Sigmoid colon (tissue), 7 donors: Measurements from ENCODE around the gene NUP188. TPM values are rescaled to one million over a fixed set of nuclear protein-coding genes. Genes with fewer than 3 reads are reported as not detected.

Experiments used
- DNase-seq: peaks from one replicate; pipeline ENCODE4 v3.0.0-alpha.2; 2019
- H3K27ac ChIP-seq, 4 donors: fragments of 200-600 bp; sonication (generic); one replicate each; pipeline ENCODE4 v1.5.1; 2016 to 2019; ENCODE audit warnings: mild to moderate bottlenecking in 1 of 4
- H3K27me3 ChIP-seq, 3 donors: fragments of 200-600 bp; sonication (generic); one replicate each; pipeline ENCODE4 v1.5.1; 2019; ENCODE audit warnings: mild to moderate bottlenecking in 1 of 3
- H3K36me3 ChIP-seq, 4 donors: fragments of 200-600 bp; sonication (generic); one replicate each; pipeline ENCODE4 v1.5.1; 2016 to 2019
- H3K4me1 ChIP-seq, 4 donors: fragments of 200-600 bp; sonication (generic); one replicate each; pipeline ENCODE4 v1.5.1; 2017 to 2019
- H3K4me3 ChIP-seq, 4 donors: fragments of 200-600 bp; sonication (generic); one replicate each; pipeline ENCODE4 v1.5.1; 2017 to 2019; ENCODE audit warnings: mild to moderate bottlenecking in 2 of 4, moderate library complexity in 1 of 4
- H3K9me3 ChIP-seq, 4 donors: fragments of 200-600 bp in 3 of 4; sonication (generic) in 3 of 4; one replicate each; pipeline versions ENCODE4 v1.5.1 to v1.6.1; 2013 to 2019
- CTCF ChIP-seq, 4 experiments: fragments of 450-650 bp in 3 of 4; fragments of 200-600 bp in 1 of 4; IDR thresholded peaks; one replicate each; pipeline ENCODE4 v1.5.1; 2016 to 2019; ENCODE audit warnings: antibody characterized with exemption in 4 of 4, mild to moderate bottlenecking in 3 of 4, moderate library complexity in 2 of 4
- EP300 ChIP-seq, 4 donors: sonication (generic); formaldehyde crosslinking; IDR thresholded peaks; one replicate each; pipeline ENCODE4 v1.6.1; 2017; ENCODE audit warnings: antibody characterized with exemption in 4 of 4
- POLR2A ChIP-seq, 2 donors: fragments of 450-650 bp; IDR thresholded peaks; one replicate each; pipeline ENCODE4 v1.6.1; 2016; ENCODE audit warnings: antibody characterized with exemption in 2 of 2, mild to moderate bottlenecking in 2 of 2, moderate library complexity in 2 of 2
- POLR2AphosphoS5 ChIP-seq, 4 donors: sonication (generic); formaldehyde crosslinking; IDR thresholded peaks; one replicate each; pipeline ENCODE4 v1.6.1; 2017; ENCODE audit warnings: antibody characterized with exemption in 4 of 4
- WGBS, 2 donors: extraction: QIAGEN DNeasy Blood & Tissue Kit; methylation state at CpG; one replicate each; pipeline ENCODE4 v1.1.7; 2013; 5-methylcytosine and 5-hydroxymethylcytosine counted together
- intact Hi-C: fragments of 100-400 bp; cut with DNase I; formaldehyde crosslinking; loops from one replicate; pipeline ENCODE4 v1.15.1; 2023
- polyA plus RNA-seq, 3 donors: library from polyadenylated mRNA; stranded (reverse); fragments of 200-250 nt; gene quantifications; one replicate each; pipeline ENCODE4 v1.2.3, GENCODE V29; 2013
- total RNA-seq, 4 donors: library from RNA; depleted of rRNA; stranded (reverse); fragments of >200 nt; gene quantifications; one replicate each; pipeline ENCODE4 v1.1.0, GENCODE V29; 2016
- donor health status: healthy with polysubstance abuse.
- donor health status: Bipolar disorder and iron deficiency.
- donor health status: healthy.

Gene NUP188
- total and polyA plus RNA-seq, 7 donors: 3.7 to 28.8 (median 21.3) TPM

GRCh38 chr9:129009584-129010141 is 62.2 kb downstream of the NUP188 start:
- Histone ChIP-seq H3K9me3 (no peaks in the 10 kb centered on the region), H3K27me3 (no peaks in the 10 kb centered on the region), H3K4me3 (no peak overlapping the region), H3K36me3 (peaks cover 35 to 90% (median 54%) of the 10 kb centered on the region in 4 donors), H3K27ac (no peak overlapping the region), H3K4me1 (peaks cover 0 to 19% (median 13%) of the 10 kb centered on the region in 4 donors)
- 90 to 94% methylated on average over 17 of the region's 17 CpGs for WGBS, 2 donors
- no peak for TF ChIP-seq CTCF (IDR thresholded peaks at IDR 0.05)
- TF ChIP-seq POLR2AphosphoS5 (IDR thresholded peaks at IDR 0.05): no peak
- no peak for TF ChIP-seq POLR2A (IDR thresholded peaks at IDR 0.05)
- DNase-seq: no peak
- intact Hi-C loops: no loop called here

DNA sequence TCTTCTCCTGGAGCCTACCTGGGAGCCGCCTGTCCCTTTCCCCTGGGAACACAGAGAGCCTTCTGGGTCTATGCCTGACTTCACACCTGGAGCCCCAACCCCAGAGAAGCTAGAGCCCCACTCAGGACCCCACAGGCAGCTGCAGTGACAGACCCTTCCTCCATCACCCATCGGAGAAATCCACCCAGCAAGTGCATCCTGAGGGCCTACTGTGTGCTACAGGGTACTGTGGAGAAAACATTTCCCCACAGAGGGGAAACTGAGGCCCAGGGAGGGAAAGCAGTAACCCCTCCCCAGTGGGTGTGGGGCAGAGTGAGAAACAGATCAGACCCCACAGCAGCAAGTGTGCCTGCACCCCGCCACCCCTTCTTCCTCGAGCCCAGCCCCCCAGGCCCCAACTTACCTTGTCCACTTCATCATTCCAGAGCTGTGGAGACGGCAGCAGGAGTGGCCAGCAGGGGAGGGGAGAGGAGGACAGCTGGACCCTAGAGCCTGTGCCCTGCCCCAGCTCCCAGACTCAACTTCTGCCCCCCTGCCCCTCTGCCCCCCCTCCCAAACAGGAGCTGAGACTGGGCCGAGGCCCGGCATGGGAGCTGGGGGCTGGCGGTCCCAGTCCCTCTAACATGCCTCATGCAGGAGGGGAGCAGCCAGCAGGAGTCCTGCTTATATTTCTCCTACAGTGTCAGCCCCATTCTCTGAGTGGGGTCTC is 62.9 kb downstream of the NUP188 start:
- Histone ChIP-seq H3K36me3 (peaks cover 36 to 84% (median 53%) of the 10 kb centered on the region in 4 donors), H3K27me3 (no peaks in the 10 kb centered on the region), H3K4me3 (no peak overlapping the region), H3K9me3 (no peaks in the 10 kb centered on the region), H3K4me1 (peaks cover 0 to 19% (median 13%) of the 10 kb centered on the region in 4 donors), H3K27ac (no peak overlapping the region)
- 92 to 96% methylated on average over 8 of the region's 8 CpGs for whole genome bisulfite sequencing, 2 donors
- no peak for TF ChIP-seq EP300 (IDR thresholded peaks at IDR 0.05)
- TF ChIP-seq CTCF (IDR thresholded peaks at IDR 0.05): no peak
- TF ChIP-seq POLR2AphosphoS5 (IDR thresholded peaks at IDR 0.05): no peak
- no peak for TF ChIP-seq POLR2A (IDR thresholded peaks at IDR 0.05)
- DNase-seq: no peak
- intact Hi-C loops: no loop called here

DNA sequence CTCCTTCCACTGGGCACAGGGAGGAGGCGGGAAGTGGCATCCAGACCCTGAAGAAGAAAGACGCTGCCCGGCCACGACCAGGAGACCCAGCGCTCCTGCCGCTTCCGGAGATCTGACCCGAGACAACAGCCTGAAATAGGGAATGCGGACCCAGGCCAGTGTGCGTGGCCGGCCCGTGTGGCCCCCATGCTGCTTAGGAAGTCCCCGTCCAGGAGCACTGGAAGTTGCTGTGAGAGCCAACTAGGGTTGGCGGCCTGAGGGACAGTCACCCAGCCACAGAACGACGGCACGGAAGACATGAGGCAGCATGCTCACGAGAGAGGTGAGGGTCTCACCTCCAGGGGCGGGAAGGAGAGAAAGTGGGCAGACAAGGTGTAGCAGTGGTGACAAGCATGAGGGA is 63.7 kb downstream of the NUP188 start:
- TF ChIP-seq POLR2AphosphoS5 (IDR thresholded peaks at IDR 0.05): no peak
- TF ChIP-seq EP300 (IDR thresholded peaks at IDR 0.05): no peak
- TF ChIP-seq CTCF (IDR thresholded peaks at IDR 0.05): no peak
- no peak for TF ChIP-seq POLR2A (IDR thresholded peaks at IDR 0.05)
- Histone ChIP-seq H3K27me3 (no peaks in the 10 kb centered on the region), H3K9me3 (no peaks in the 10 kb centered on the region), H3K4me1 (peaks cover 0 to 19% (median 13%) of the 10 kb centered on the region in 4 donors), H3K27ac (no peak overlapping the region), H3K36me3 (peaks cover 33 to 77% (median 50%) of the 10 kb centered on the region in 4 donors), H3K4me3 (no peak overlapping the region)
- 95 to 97% methylated on average over 19 of the region's 19 CpGs for WGBS, 2 donors
- DNase-seq: no peak
- intact Hi-C loops: no loop called here

- no peak for DNase-seq
- H3K36me3 ChIP-seq: peaks cover 33 to 72% (median 49%) of the 10 kb centered on the region in 4 donors
- WGBS, 2 donors: 89 to 91% methylated on average over 11 of the region's 11 CpGs
- no peaks in the 10 kb centered on the region for H3K9me3 ChIP-seq
- H3K4me3 ChIP-seq: no peak overlapping the region
- no peaks in the 10 kb centered on the region for H3K27me3 ChIP-seq
- TF ChIP-seq EP300 (IDR thresholded peaks at IDR 0.05) (no peak), CTCF (IDR thresholded peaks at IDR 0.05) (no peak), POLR2AphosphoS5 (IDR thresholded peaks at IDR 0.05) (no peak), POLR2A (IDR thresholded peaks at IDR 0.05) (no peak)
- intact Hi-C loops: no loop called here
- peaks cover 0 to 13% (median 7%) of the 10 kb centered on the region in 4 donors for H3K4me1 ChIP-seq
- no peak overlapping the region for H3K27ac ChIP-seq
These were observed 64.3 kb downstream of the NUP188 start for GRCh38 chr9:129011761-129012181.
